ENCODE results near the gene CHRNA4. TPM values are rescaled to one million over a fixed set of nuclear protein-coding genes. Genes with fewer than 3 reads are reported as not detected.

The CHRNA4 gene
- total RNA-seq, 1 donor, result not detected

- TF ChIP-seq CTCF (IDR thresholded peaks at IDR 0.05; ENCODE audit: insufficient read depth, low read length), result no peak
Measured at GRCh38 chr20:63317061-63317460, 44.1 kb downstream of the CHRNA4 start.

GRCh38 chr20:63316502-63316921 is 44.6 kb downstream of the CHRNA4 start:
- TF ChIP-seq CTCF (IDR thresholded peaks at IDR 0.05; ENCODE audit: insufficient read depth, low read length), result no peak
- DNase-seq (ENCODE audit: low read depth), result no peak

More at GRCh38 chr20:63317061-63317460, 44.1 kb downstream of the CHRNA4 start:
- H3K4me3 ChIP-seq (ENCODE audit: low read depth, low read length), result no peak overlapping the region
- no peak for DNase-seq (ENCODE audit: low read depth)

GRCh38 chr20:63315731-63316491 is 45.2 kb downstream of the CHRNA4 start:
- no peak for TF ChIP-seq CTCF (IDR thresholded peaks at IDR 0.05; ENCODE audit: insufficient read depth, low read length)
- no peak for DNase-seq (ENCODE audit: low read depth)

More at GRCh38 chr20:63316502-63316921, 44.6 kb downstream of the CHRNA4 start:
- H3K4me3 ChIP-seq (ENCODE audit: low read depth, low read length), result no peak overlapping the region

GRCh38 chr20:63315240-63315689 is 45.9 kb downstream of the CHRNA4 start:
- no peak for DNase-seq (ENCODE audit: low read depth)
- no peak overlapping the region for H3K4me3 ChIP-seq (ENCODE audit: low read depth, low read length)
- no peak for TF ChIP-seq CTCF (IDR thresholded peaks at IDR 0.05; ENCODE audit: insufficient read depth, low read length)

More at GRCh38 chr20:63315731-63316491, 45.2 kb downstream of the CHRNA4 start:
- H3K4me3 ChIP-seq (ENCODE audit: low read depth, low read length), result no peak overlapping the region

GRCh38 chr20:63314566-63315239 is 46.4 kb downstream of the CHRNA4 start:
- no peak for TF ChIP-seq CTCF (IDR thresholded peaks at IDR 0.05; ENCODE audit: insufficient read depth, low read length)
- no peak for DNase-seq (ENCODE audit: low read depth)
- no peak overlapping the region for H3K4me3 ChIP-seq (ENCODE audit: low read depth, low read length)

GRCh38 chr20:63314015-63314471 is 47.1 kb downstream of the CHRNA4 start:
- no peak for TF ChIP-seq CTCF (IDR thresholded peaks at IDR 0.05; ENCODE audit: insufficient read depth, low read length)
- no peak overlapping the region for H3K4me3 ChIP-seq (ENCODE audit: low read depth, low read length)
- no peak for DNase-seq (ENCODE audit: low read depth)
